Measurements from ENCODE around the gene PRXL2B.
"Not testable (repeated sequence)": the region's sequence is repeated elsewhere in the genome, so short reads cannot be mapped to it uniquely, and the experiment has no call there.

PRXL2B gene

GRCh38 chr1:2575801-2576663 lies 10.5 kb upstream of the PRXL2B start:
- peak overlapping the region; percentile 57 to 65 for H3K4me3 ChIP-seq (ENCODE audit: low read length in 2 of 2)
- H3K36me3 ChIP-seq (ENCODE audit: control insufficient read depth in 2 of 2, insufficient read depth in 2 of 2, low read length in 2 of 2), result no peaks in the 10 kb centered on the region
- H3K4me1 ChIP-seq (ENCODE audit: control insufficient read depth in 2 of 2, insufficient read depth in 2 of 2, low read length in 2 of 2), result peaks cover 32 to 35% of the 10 kb centered on the region in 2 donors
- peak overlapping the region; percentile 68 to 72 for H3K9ac ChIP-seq (ENCODE audit: low read depth in 1 of 2, low read length in 2 of 2)
- H3K27me3 ChIP-seq (ENCODE audit: control insufficient read depth in 2 of 2, insufficient read depth in 2 of 2, low read length in 2 of 2), result no peaks in the 10 kb centered on the region
- peak overlapping the region; percentile 98 to 99 for H3K27ac ChIP-seq (ENCODE audit: low read depth in 2 of 2, low read length in 2 of 2)
- H3K9me3 ChIP-seq (ENCODE audit: control insufficient read depth in 2 of 2, low read length in 2 of 2), result no peaks in the 10 kb centered on the region

DNA sequence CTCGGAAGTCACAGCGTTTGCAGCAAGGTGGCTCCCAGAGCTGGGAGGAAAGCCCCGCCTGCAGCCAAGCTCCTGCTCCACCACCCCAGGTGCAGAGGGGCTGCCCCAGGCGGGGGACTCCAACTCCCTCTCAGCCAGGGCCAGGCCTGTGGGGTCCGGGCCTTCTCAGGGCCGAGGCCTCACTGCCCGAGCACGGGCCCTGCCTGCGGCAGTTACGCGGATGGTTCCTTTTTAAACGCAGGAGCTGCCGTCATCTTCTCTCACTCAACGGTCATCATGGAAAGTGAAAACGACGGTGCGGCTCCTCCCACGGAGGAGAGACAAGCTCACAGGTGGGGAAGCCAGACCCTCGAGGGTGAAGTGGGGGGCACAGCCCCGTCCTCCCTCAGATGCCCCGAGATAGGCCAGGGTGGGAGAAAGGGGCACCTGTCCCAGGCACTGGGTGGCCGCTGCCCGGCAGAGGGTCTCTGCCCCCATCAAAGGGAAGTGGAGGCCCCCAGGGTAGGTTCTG lies 9.0 kb upstream of the PRXL2B start:
- Histone ChIP-seq H3K27ac (ENCODE audit: low read depth in 2 of 2, low read length in 2 of 2) (peak overlapping the region; percentile 98 to 99), H3K9ac (ENCODE audit: low read depth in 1 of 2, low read length in 2 of 2) (peak overlapping the region; percentile 87 to 91), H3K4me1 (ENCODE audit: control insufficient read depth in 2 of 2, insufficient read depth in 2 of 2, low read length in 2 of 2) (peaks cover 30 to 35% of the 10 kb centered on the region in 2 donors), H3K4me3 (ENCODE audit: low read length in 2 of 2) (peak overlapping the region; percentile 65 to 69)
- not testable (repeated sequence) for H3K9me3 ChIP-seq (ENCODE audit: control insufficient read depth in 2 of 2, low read length in 2 of 2); H3K36me3 ChIP-seq (ENCODE audit: control insufficient read depth in 2 of 2, insufficient read depth in 2 of 2, low read length in 2 of 2); H3K27me3 ChIP-seq (ENCODE audit: control insufficient read depth in 2 of 2, insufficient read depth in 2 of 2, low read length in 2 of 2)

- Histone ChIP-seq H3K4me1 (ENCODE audit: control insufficient read depth in 2 of 2, insufficient read depth in 2 of 2, low read length in 2 of 2) (peaks cover 32 to 39% of the 10 kb centered on the region in 2 donors), H3K27ac (ENCODE audit: low read depth in 2 of 2, low read length in 2 of 2) (peak overlapping the region; percentile 98 to 99), H3K36me3 (ENCODE audit: control insufficient read depth in 2 of 2, insufficient read depth in 2 of 2, low read length in 2 of 2) (no peaks in the 10 kb centered on the region), H3K27me3 (ENCODE audit: control insufficient read depth in 2 of 2, insufficient read depth in 2 of 2, low read length in 2 of 2) (no peaks in the 10 kb centered on the region), H3K9ac (ENCODE audit: low read depth in 1 of 2, low read length in 2 of 2) (peak overlapping the region; percentile 48 to 91), H3K9me3 (ENCODE audit: control insufficient read depth in 2 of 2, low read length in 2 of 2) (no peaks in the 10 kb centered on the region), H3K4me3 (ENCODE audit: low read length in 2 of 2) (peak overlapping the region in 1 of 2 donors; percentile 5)
These were observed 7.8 kb upstream of the PRXL2B start for GRCh38 chr1:2578758-2579118.

DNA sequence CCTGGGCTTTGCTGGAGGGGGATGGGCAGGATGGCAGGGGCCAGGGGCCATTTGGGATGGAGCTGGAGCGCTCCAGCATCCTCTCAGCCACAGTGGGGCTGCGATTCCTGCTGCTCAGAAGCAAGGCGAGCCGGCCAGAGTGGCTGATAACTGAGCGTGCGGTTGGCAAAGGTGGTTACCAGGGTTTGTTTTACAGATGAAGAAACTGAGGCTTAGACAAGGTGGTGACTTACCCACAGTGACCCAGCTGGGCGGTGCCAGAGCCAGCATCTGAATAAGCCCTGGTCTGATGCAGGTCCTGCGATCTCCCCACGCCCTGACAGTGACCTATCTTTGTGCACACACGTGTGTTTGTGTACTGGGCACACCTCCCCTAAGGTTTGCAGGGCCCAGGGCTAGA lies 5.9 kb upstream of the PRXL2B start:
- no peaks in the 10 kb centered on the region for H3K9me3 ChIP-seq (ENCODE audit: control insufficient read depth in 2 of 2, low read length in 2 of 2)
- peak overlapping the region; percentile 16 to 27 for H3K27ac ChIP-seq (ENCODE audit: low read depth in 2 of 2, low read length in 2 of 2)
- no peaks in the 10 kb centered on the region for H3K27me3 ChIP-seq (ENCODE audit: control insufficient read depth in 2 of 2, insufficient read depth in 2 of 2, low read length in 2 of 2)
- no peaks in the 10 kb centered on the region for H3K36me3 ChIP-seq (ENCODE audit: control insufficient read depth in 2 of 2, insufficient read depth in 2 of 2, low read length in 2 of 2)
- H3K4me1 ChIP-seq (ENCODE audit: control insufficient read depth in 2 of 2, insufficient read depth in 2 of 2, low read length in 2 of 2), result peaks cover 40 to 44% of the 10 kb centered on the region in 2 donors
- H3K4me3 ChIP-seq (ENCODE audit: low read length in 2 of 2), result no peak overlapping the region
- no peak overlapping the region for H3K9ac ChIP-seq (ENCODE audit: low read depth in 1 of 2, low read length in 2 of 2)

- Histone ChIP-seq H3K4me3 (ENCODE audit: low read length in 2 of 2) (no peak overlapping the region), H3K9ac (ENCODE audit: low read depth in 1 of 2, low read length in 2 of 2) (no peak overlapping the region), H3K27me3 (ENCODE audit: control insufficient read depth in 2 of 2, insufficient read depth in 2 of 2, low read length in 2 of 2) (no peaks in the 10 kb centered on the region), H3K36me3 (ENCODE audit: control insufficient read depth in 2 of 2, insufficient read depth in 2 of 2, low read length in 2 of 2) (no peaks in the 10 kb centered on the region), H3K9me3 (ENCODE audit: control insufficient read depth in 2 of 2, low read length in 2 of 2) (no peaks in the 10 kb centered on the region), H3K4me1 (ENCODE audit: control insufficient read depth in 2 of 2, insufficient read depth in 2 of 2, low read length in 2 of 2) (peaks cover 30 to 37% of the 10 kb centered on the region in 2 donors), H3K27ac (ENCODE audit: low read depth in 2 of 2, low read length in 2 of 2) (no peak overlapping the region)
These were observed 4.2 kb upstream of the PRXL2B start for GRCh38 chr1:2582391-2582790.

GRCh38 chr1:2583331-2583791 lies 3.2 kb upstream of the PRXL2B start:
- Histone ChIP-seq H3K4me1 (ENCODE audit: control insufficient read depth in 2 of 2, insufficient read depth in 2 of 2, low read length in 2 of 2) (peaks cover 26 to 38% of the 10 kb centered on the region in 2 donors), H3K4me3 (ENCODE audit: low read length in 2 of 2) (no peak overlapping the region), H3K9ac (ENCODE audit: low read depth in 1 of 2, low read length in 2 of 2) (no peak overlapping the region), H3K9me3 (ENCODE audit: control insufficient read depth in 2 of 2, low read length in 2 of 2) (no peaks in the 10 kb centered on the region), H3K27me3 (ENCODE audit: control insufficient read depth in 2 of 2, insufficient read depth in 2 of 2, low read length in 2 of 2) (no peaks in the 10 kb centered on the region), H3K27ac (ENCODE audit: low read depth in 2 of 2, low read length in 2 of 2) (peak overlapping the region in 1 of 2 donors; percentile 99), H3K36me3 (ENCODE audit: control insufficient read depth in 2 of 2, insufficient read depth in 2 of 2, low read length in 2 of 2) (no peaks in the 10 kb centered on the region)

DNA sequence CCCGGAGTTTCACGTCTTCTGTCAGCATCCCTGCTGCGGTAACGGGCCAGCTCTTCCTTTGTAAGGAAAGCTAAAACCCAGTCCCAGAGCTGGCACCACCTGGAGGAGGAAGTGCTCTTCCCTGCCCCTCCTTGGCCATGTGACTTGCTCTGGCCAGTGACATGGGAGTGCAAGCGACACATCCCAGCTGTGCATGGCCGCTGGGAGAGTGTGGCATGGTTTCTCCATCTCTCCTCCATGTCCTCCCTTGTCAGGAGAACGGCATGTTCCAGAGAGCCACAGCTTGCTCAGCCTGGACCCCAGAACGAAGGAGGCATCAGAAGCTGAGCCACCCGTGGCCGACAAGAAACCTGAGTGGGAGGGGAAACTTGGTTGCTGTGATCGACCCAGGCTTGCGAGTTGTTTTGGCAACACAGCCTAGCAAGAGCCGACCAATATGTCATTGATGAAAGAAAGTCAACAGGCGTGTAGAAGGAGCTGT lies 2.7 kb upstream of the PRXL2B start:
- Histone ChIP-seq H3K4me3 (ENCODE audit: low read length in 2 of 2) (no peak overlapping the region), H3K4me1 (ENCODE audit: control insufficient read depth in 2 of 2, insufficient read depth in 2 of 2, low read length in 2 of 2) (peaks cover 23 to 33% of the 10 kb centered on the region in 2 donors), H3K36me3 (ENCODE audit: control insufficient read depth in 2 of 2, insufficient read depth in 2 of 2, low read length in 2 of 2) (peaks cover 0 to 4% of the 10 kb centered on the region in 2 donors), H3K27me3 (ENCODE audit: control insufficient read depth in 2 of 2, insufficient read depth in 2 of 2, low read length in 2 of 2) (no peaks in the 10 kb centered on the region), H3K9me3 (ENCODE audit: control insufficient read depth in 2 of 2, low read length in 2 of 2) (no peaks in the 10 kb centered on the region), H3K9ac (ENCODE audit: low read depth in 1 of 2, low read length in 2 of 2) (no peak overlapping the region), H3K27ac (ENCODE audit: low read depth in 2 of 2, low read length in 2 of 2) (peak overlapping the region; percentile 6 to 99)

- H3K4me3 ChIP-seq (ENCODE audit: low read length in 2 of 2), result peak overlapping the region in 1 of 2 donors; percentile 50
- H3K27ac ChIP-seq (ENCODE audit: low read depth in 2 of 2, low read length in 2 of 2), result peak overlapping the region; percentile 98 to 99
- H3K9ac ChIP-seq (ENCODE audit: low read depth in 1 of 2, low read length in 2 of 2), result peak overlapping the region; percentile 48 to 75
- no peaks in the 10 kb centered on the region for H3K27me3 ChIP-seq (ENCODE audit: control insufficient read depth in 2 of 2, insufficient read depth in 2 of 2, low read length in 2 of 2)
- H3K36me3 ChIP-seq (ENCODE audit: control insufficient read depth in 2 of 2, insufficient read depth in 2 of 2, low read length in 2 of 2), result peaks cover 4 to 9% of the 10 kb centered on the region in 2 donors
- H3K4me1 ChIP-seq (ENCODE audit: control insufficient read depth in 2 of 2, insufficient read depth in 2 of 2, low read length in 2 of 2), result peaks cover 23 to 32% of the 10 kb centered on the region in 2 donors
- H3K9me3 ChIP-seq (ENCODE audit: control insufficient read depth in 2 of 2, low read length in 2 of 2), result no peaks in the 10 kb centered on the region
These were observed 1.8 kb upstream of the PRXL2B start for GRCh38 chr1:2584686-2585317.

GRCh38 chr1:2585318-2586092 lies 1.1 kb upstream of the PRXL2B start:
- H3K9me3 ChIP-seq (ENCODE audit: control insufficient read depth in 2 of 2, low read length in 2 of 2), result no peaks in the 10 kb centered on the region
- H3K27me3 ChIP-seq (ENCODE audit: control insufficient read depth in 2 of 2, insufficient read depth in 2 of 2, low read length in 2 of 2), result no peaks in the 10 kb centered on the region
- peak overlapping the region; percentile 75 to 98 for H3K9ac ChIP-seq (ENCODE audit: low read depth in 1 of 2, low read length in 2 of 2)
- peak overlapping the region; percentile 98 to 99 for H3K27ac ChIP-seq (ENCODE audit: low read depth in 2 of 2, low read length in 2 of 2)
- peaks cover 23 to 32% of the 10 kb centered on the region in 2 donors for H3K4me1 ChIP-seq (ENCODE audit: control insufficient read depth in 2 of 2, insufficient read depth in 2 of 2, low read length in 2 of 2)
- H3K36me3 ChIP-seq (ENCODE audit: control insufficient read depth in 2 of 2, insufficient read depth in 2 of 2, low read length in 2 of 2), result peaks cover 4 to 9% of the 10 kb centered on the region in 2 donors
- H3K4me3 ChIP-seq (ENCODE audit: low read length in 2 of 2), result peak overlapping the region; percentile 61 to 91
